GM12892 (cell line): ENCODE measurements around the gene SEC63.

Experiments
- POLR2A ChIP-seq: IDR thresholded peaks from 2 replicates; pipeline ENCODE4 v1.6.1; 2011; ENCODE audit warnings: low read depth, low read length, control low read depth
- POLR2AphosphoS5 ChIP-seq: IDR thresholded peaks from 2 replicates; pipeline ENCODE4 v1.6.1; 2011; ENCODE audit warnings: low read depth, low read length, control low read depth

- no peak for TF ChIP-seq POLR2A
- no peak for TF ChIP-seq POLR2AphosphoS5
Measured at GRCh38 chr6:108004861-108005260, 46.9 kb upstream of the SEC63 start.
